Smooth muscle cell (in vitro differentiated cells): ENCODE results near the gene SELPLG. TPM values are rescaled to one million over a fixed set of nuclear protein-coding genes. Genes with fewer than 3 reads are reported as not detected.

Experiments used
- DNase-seq: peaks from one replicate; lab custom pipeline; 2025; ENCODE audit not compliant: unreplicated experiment; lab: John Stamatoyannopoulos, UW
- H2AFZ ChIP-seq: fragments of 200-600 bp; sonication (generic); 2 replicates; pipeline ENCODE4 v1.6.0; 2016; ENCODE audit warnings: antibody characterized with exemption, low read depth, mild to moderate bottlenecking
- H3F3A ChIP-seq: fragments of 200-600 bp; sonication (generic); 2 replicates; pipeline ENCODE4 v1.6.0; 2017; ENCODE audit warnings: antibody characterized with exemption, low read depth
- H3K27ac ChIP-seq: fragments of 200-600 bp; sonication (generic); 2 replicates; pipeline ENCODE4 v1.5.1; 2016; ENCODE audit warnings: low read depth, mild to moderate bottlenecking
- H3K27me3 ChIP-seq: fragments of 200-600 bp; sonication (generic); 2 replicates; pipeline ENCODE4 v1.6.1; 2016; ENCODE audit warnings: low read depth, mild to moderate bottlenecking
- H3K36me3 ChIP-seq: fragments of 200-600 bp; sonication (generic); 2 replicates; pipeline ENCODE4 v1.5.1; 2016; ENCODE audit warnings: low read depth
- H3K4me1 ChIP-seq: fragments of 200-600 bp; sonication (generic); 2 replicates; pipeline ENCODE4 v1.5.1; 2016; ENCODE audit warnings: low read depth
- H3K4me2 ChIP-seq: fragments of 200-600 bp; sonication (generic); 2 replicates; pipeline ENCODE4 v1.6.0; 2016; ENCODE audit warnings: mild to moderate bottlenecking
- H3K4me3 ChIP-seq: fragments of 200-600 bp; sonication (generic); 2 replicates; pipeline ENCODE4 v1.5.1; 2016; ENCODE audit warnings: mild to moderate bottlenecking
- H3K79me2 ChIP-seq: fragments of 200-600 bp; sonication (generic); 2 replicates; pipeline ENCODE4 v1.6.0; 2016; ENCODE audit warnings: low read depth, mild to moderate bottlenecking
- H3K9ac ChIP-seq: fragments of 200-600 bp; sonication (generic); 2 replicates; pipeline ENCODE4 v1.6.0; 2016; ENCODE audit warnings: low read depth
- H3K9me3 ChIP-seq: fragments of 200-600 bp; sonication (generic); replicated peaks from 2 replicates; pipeline ENCODE4 v1.5.1; 2016; ENCODE audit warnings: low read depth
- H4K20me1 ChIP-seq: fragments of 200-600 bp; sonication (generic); 2 replicates; pipeline ENCODE4 v1.6.0; 2016; ENCODE audit warnings: low read depth
- WGBS: methylation state at CpG from one replicate; pipeline ENCODE4 v1.1.7; 2016; ENCODE audit warnings: low lambda C conversion rate; 5-methylcytosine and 5-hydroxymethylcytosine counted together
- polyA plus RNA-seq: library from polyadenylated mRNA; unstranded; fragments of >200 nt; fragmentation: Nextera tagmentation; extraction: Ambion mirVana; gene quantifications from 2 replicates; pipeline ENCODE4 v1.2.1, GENCODE V29; 2016
- total RNA-seq: library from RNA; depleted of rRNA; stranded (reverse); fragments of >200 nt; gene quantifications from 2 replicates; pipeline ENCODE4 v1.2.3, GENCODE V29; 2014
- TF ChIP-seq, protein P1 (sequence below): fragments of 200-600 bp; sonication (generic); IDR thresholded peaks from 2 replicates; pipeline ENCODE4 v1.5.1; 2017; ENCODE audit warnings: borderline replicate concordance, mild to moderate bottlenecking, antibody characterized with exemption; ENCODE audit not compliant: insufficient read depth, poor library complexity, severe bottlenecking

The SELPLG gene
- total and polyA plus RNA-seq, 2 experiments from 2014 or later = 0.09 to 2.0 TPM

DNA sequence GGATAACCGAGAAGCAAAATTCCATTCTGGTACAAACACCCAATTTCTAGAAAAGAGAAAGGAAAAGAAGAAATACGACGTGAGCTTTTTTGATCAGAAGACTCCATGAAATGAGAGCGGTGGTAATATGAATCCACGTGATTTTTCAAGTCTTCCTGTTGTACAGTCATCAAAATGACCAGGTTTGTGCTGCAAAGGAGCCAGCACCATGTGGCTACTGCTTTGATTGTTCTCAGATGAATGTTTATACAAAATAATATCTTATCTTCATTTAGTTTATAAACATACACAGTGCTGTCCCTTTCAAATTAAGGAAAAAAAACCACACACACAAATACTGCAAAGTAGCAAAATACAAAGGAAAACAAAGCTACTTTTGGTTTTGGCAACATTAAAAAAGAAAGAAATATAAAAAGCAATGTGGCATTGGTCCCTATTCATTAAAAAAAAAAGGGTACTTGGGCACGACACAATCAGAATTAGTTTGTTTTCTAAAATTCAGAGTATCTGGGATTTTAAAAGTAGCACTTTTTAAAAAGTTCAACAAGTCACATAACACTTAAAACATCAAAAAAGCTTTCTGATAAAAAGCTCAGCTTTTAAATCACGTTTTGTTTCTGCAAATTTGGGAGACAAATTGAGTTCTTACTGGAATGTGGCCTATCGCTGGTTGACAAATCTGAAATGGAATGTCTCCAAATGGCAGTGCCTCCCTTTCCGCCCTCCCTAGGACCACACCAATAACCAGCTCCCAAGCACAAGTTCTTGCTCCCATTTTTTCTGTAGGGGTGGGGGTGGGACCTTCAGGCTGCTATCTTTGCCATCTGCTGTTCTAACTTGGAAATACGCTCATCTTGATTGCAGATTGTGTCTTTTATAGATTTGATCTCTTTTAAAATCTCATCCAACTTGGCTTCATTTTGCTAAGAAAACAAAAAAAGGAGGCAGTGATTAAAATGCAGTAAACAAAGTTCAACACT lies 13.2 kb upstream of the SELPLG start:
- WGBS = 94% methylated on average over 10 of the region's 10 CpGs
- TF ChIP-seq, protein P1, sequence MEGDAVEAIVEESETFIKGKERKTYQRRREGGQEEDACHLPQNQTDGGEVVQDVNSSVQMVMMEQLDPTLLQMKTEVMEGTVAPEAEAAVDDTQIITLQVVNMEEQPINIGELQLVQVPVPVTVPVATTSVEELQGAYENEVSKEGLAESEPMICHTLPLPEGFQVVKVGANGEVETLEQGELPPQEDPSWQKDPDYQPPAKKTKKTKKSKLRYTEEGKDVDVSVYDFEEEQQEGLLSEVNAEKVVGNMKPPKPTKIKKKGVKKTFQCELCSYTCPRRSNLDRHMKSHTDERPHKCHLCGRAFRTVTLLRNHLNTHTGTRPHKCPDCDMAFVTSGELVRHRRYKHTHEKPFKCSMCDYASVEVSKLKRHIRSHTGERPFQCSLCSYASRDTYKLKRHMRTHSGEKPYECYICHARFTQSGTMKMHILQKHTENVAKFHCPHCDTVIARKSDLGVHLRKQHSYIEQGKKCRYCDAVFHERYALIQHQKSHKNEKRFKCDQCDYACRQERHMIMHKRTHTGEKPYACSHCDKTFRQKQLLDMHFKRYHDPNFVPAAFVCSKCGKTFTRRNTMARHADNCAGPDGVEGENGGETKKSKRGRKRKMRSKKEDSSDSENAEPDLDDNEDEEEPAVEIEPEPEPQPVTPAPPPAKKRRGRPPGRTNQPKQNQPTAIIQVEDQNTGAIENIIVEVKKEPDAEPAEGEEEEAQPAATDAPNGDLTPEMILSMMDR = no peak
- no peak overlapping the region for H3K9ac ChIP-seq
- H3K36me3 ChIP-seq = peaks cover 10% of the 10 kb centered on the region
- no peaks in the 10 kb centered on the region for H3K9me3 ChIP-seq
- no peak overlapping the region for H2AFZ ChIP-seq
- DNase-seq = no peak
- no peaks in the 10 kb centered on the region for H3K79me2 ChIP-seq
- peaks cover 28% of the 10 kb centered on the region for H3F3A ChIP-seq
- H3K4me3 ChIP-seq = no peak overlapping the region
- H3K27me3 ChIP-seq = no peaks in the 10 kb centered on the region
- H3K27ac ChIP-seq = peak overlapping the region; percentile 94
- no peaks in the 10 kb centered on the region for H4K20me1 ChIP-seq
- peaks cover 9% of the 10 kb centered on the region for H3K4me1 ChIP-seq
- H3K4me2 ChIP-seq = no peak overlapping the region

DNA sequence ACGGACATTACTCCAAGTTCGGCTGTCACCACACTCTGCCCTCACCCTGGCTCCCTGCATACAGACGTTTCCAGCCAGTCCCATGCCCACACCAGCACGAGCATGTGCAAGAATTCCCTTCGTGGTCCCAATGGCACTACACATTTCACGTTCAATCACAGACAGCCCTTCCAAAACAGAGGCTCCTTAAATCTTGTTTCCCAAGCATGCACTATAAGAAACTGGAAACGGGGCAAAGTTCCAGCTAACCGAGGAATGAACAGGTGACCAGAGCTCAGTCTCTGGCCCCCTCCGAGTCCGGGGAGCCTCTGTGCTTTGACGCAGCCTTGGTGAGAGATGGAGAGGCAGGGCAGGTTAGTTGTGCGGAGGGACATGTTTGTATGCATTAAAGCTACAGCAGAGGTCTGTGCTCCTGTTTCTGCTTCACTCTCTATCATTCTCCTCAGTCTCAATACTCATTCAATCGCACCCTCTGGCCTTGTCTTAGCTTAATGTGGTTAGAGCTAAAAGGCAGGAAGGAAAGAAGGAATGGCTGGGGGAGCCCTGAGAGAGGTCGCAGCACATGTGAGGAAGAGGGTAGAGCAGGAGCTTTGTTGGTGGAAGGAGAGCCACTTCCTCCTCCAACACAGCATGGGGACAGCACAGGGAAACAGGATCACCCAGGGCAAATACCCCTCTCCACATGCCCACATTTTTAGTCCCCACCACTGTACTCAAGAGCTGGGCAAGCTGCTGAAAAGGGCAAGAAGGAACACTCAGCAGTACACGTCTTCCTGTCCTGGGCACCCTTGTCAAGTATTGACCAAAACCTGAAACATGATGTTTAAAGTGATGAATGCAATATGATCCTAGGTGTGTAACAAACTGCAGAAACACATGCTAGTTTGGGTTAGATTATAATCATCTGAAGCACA lies 12.2 kb upstream of the SELPLG start:
- no peak overlapping the region for H3K4me3 ChIP-seq
- H3K36me3 ChIP-seq = peaks cover 10% of the 10 kb centered on the region
- H3F3A ChIP-seq = peaks cover 21% of the 10 kb centered on the region
- TF ChIP-seq, protein P1 = no peak
- no peaks in the 10 kb centered on the region for H3K27me3 ChIP-seq
- H3K9me3 ChIP-seq = no peaks in the 10 kb centered on the region
- 96% methylated on average over 15 of the region's 15 CpGs for WGBS
- no peak overlapping the region for H3K9ac ChIP-seq
- H2AFZ ChIP-seq = no peak overlapping the region
- no peak overlapping the region for H3K27ac ChIP-seq
- H4K20me1 ChIP-seq = no peaks in the 10 kb centered on the region
- DNase-seq = no peak
- peaks cover 9% of the 10 kb centered on the region for H3K4me1 ChIP-seq
- H3K79me2 ChIP-seq = no peaks in the 10 kb centered on the region
- no peak overlapping the region for H3K4me2 ChIP-seq

- no peak overlapping the region for H2AFZ ChIP-seq
- TF ChIP-seq, protein P1 = no peak
- no peaks in the 10 kb centered on the region for H3K9me3 ChIP-seq
- H3K4me2 ChIP-seq = no peak overlapping the region
- no peaks in the 10 kb centered on the region for H3K27me3 ChIP-seq
- no peaks in the 10 kb centered on the region for H3K79me2 ChIP-seq
- WGBS = 96% methylated on average over 7 of the region's 7 CpGs
- no peak overlapping the region for H3K9ac ChIP-seq
- H3K36me3 ChIP-seq = peaks cover 10% of the 10 kb centered on the region
- H4K20me1 ChIP-seq = no peaks in the 10 kb centered on the region
- no peak overlapping the region for H3K27ac ChIP-seq
- H3F3A ChIP-seq = peaks cover 14% of the 10 kb centered on the region
- no peak for DNase-seq
- no peak overlapping the region for H3K4me3 ChIP-seq
- peaks cover 9% of the 10 kb centered on the region for H3K4me1 ChIP-seq
These were observed 11.1 kb upstream of the SELPLG start for GRCh38 chr12:108644811-108645120.
